ENCODE results near the gene OR1Q1. TPM values are rescaled to one million over a fixed set of nuclear protein-coding genes. Genes with fewer than 3 reads are reported as not detected.
"Not testable (repeated sequence)": the region's sequence is repeated elsewhere in the genome, so short reads cannot be mapped to it uniquely, and the experiment has no call there.

Gene OR1Q1
- total RNA-seq = under 0.01 TPM

GRCh38 chr9:122614362-122614761 is at the start of gene OR1Q1:
OR1Q1 (plus strand) TSS chr9:122614738; CDS start chr9:122614738, 0 bp downstream.
- DNase-seq (ENCODE audit: low read depth in 2 of 3, low spot score in 2 of 3) = no peak

- DNase-seq (ENCODE audit: low read depth in 2 of 3, low spot score in 2 of 3) = no peak
Observed at GRCh38 chr9:122567901-122568300, 46.6 kb upstream of the OR1Q1 start.

- no peak for DNase-seq (ENCODE audit: low read depth in 2 of 3, low spot score in 2 of 3)
Observed at GRCh38 chr9:122572456-122572855, 42.1 kb upstream of the OR1Q1 start.

- no peak for DNase-seq (ENCODE audit: low read depth in 2 of 3, low spot score in 2 of 3)
Observed at GRCh38 chr9:122579874-122580273, 34.7 kb upstream of the OR1Q1 start.

- no peak for DNase-seq (ENCODE audit: low read depth in 2 of 3, low spot score in 2 of 3)
Observed at GRCh38 chr9:122580360-122580759, 34.2 kb upstream of the OR1Q1 start.

- DNase-seq (ENCODE audit: low read depth in 2 of 3, low spot score in 2 of 3) = not testable (repeated sequence)
Observed at GRCh38 chr9:122583284-122583683, 31.3 kb upstream of the OR1Q1 start, which contains the start of gene OR1L8. OR1L8 (minus strand) TSS chr9:122583384; CDS start chr9:122568477, 14,907 bp downstream.

GRCh38 chr9:122605691-122606090 is 8.8 kb upstream of the OR1Q1 start:
- no peak for DNase-seq (ENCODE audit: low read depth in 2 of 3, low spot score in 2 of 3)

GRCh38 chr9:122606587-122606986 is 8.0 kb upstream of the OR1Q1 start:
- no peak for DNase-seq (ENCODE audit: low read depth in 2 of 3, low spot score in 2 of 3)

GRCh38 chr9:122609804-122610203 is 4.7 kb upstream of the OR1Q1 start:
- no peak for DNase-seq (ENCODE audit: low read depth in 2 of 3, low spot score in 2 of 3)

GRCh38 chr9:122619996-122620395 is 5.5 kb downstream of the OR1Q1 start:
- DNase-seq (ENCODE audit: low read depth in 2 of 3, low spot score in 2 of 3) = no peak

- DNase-seq (ENCODE audit: low read depth in 2 of 3, low spot score in 2 of 3) = no peak
Observed at GRCh38 chr9:122642226-122642625, 27.7 kb downstream of the OR1Q1 start.

- DNase-seq (ENCODE audit: low read depth in 2 of 3, low spot score in 2 of 3) = no peak
Observed at GRCh38 chr9:122656378-122656777, 41.8 kb downstream of the OR1Q1 start.

- DNase-seq (ENCODE audit: low read depth in 2 of 3, low spot score in 2 of 3) = no peak
Observed at GRCh38 chr9:122657527-122657926, 43.0 kb downstream of the OR1Q1 start, which contains the start of gene OR1B1. OR1B1 (minus strand) TSS chr9:122657627.

- no peak for DNase-seq (ENCODE audit: low read depth in 2 of 3, low spot score in 2 of 3)
Observed at GRCh38 chr9:122661416-122661815, 46.9 kb downstream of the OR1Q1 start, which contains the start of gene OR1L1. OR1L1 (plus strand) TSS chr9:122661716; CDS start chr9:122661716, 0 bp downstream.

Other genes with a start within 250 kb of the OR1Q1 start
- gene PTGS1, start 243.7 kb upstream of the OR1Q1 start, total RNA-seq = 49.8 TPM
- under 0.01 TPM for gene OR1J1, start 136.8 kb upstream of the OR1Q1 start, total RNA-seq
- 0.27 TPM for gene OR1J2, start 103.9 kb upstream of the OR1Q1 start, total RNA-seq
- under 0.01 TPM for gene OR1J4, start 95.6 kb upstream of the OR1Q1 start, total RNA-seq
- not detected for gene OR1N1, start 87.4 kb upstream of the OR1Q1 start, total RNA-seq
- gene OR1N2, start 61.6 kb upstream of the OR1Q1 start, total RNA-seq = 0.27 TPM
- gene OR1L8, start 31.4 kb upstream of the OR1Q1 start, total RNA-seq = 0.27 TPM
- 0.27 TPM for gene OR1B1, start 42.9 kb downstream of the OR1Q1 start, total RNA-seq
- not detected for gene OR1L1, start 47.0 kb downstream of the OR1Q1 start, total RNA-seq
- gene OR1L3, start 60.4 kb downstream of the OR1Q1 start, total RNA-seq = not detected
- gene OR1L4, start 109.3 kb downstream of the OR1Q1 start, total RNA-seq = not detected
- gene OR1L6, start 127.6 kb downstream of the OR1Q1 start, total RNA-seq = not detected
- not detected for gene OR5C1, start 174.2 kb downstream of the OR1Q1 start, total RNA-seq
- not detected for gene OR1K1, start 185.4 kb downstream of the OR1Q1 start, total RNA-seq
- gene PDCL, start 213.8 kb downstream of the OR1Q1 start, total RNA-seq = 20.5 TPM